Upper lobe of left lung (tissue), 6 donors: ENCODE data around the gene OPCML. TPM values are rescaled to one million over a fixed set of nuclear protein-coding genes. Genes with fewer than 3 reads are reported as not detected.

Experiments used
- ATAC-seq, 2 donors: fragments of 200-7000 bp; cut with Tn5 transposase; one replicate each; pipeline ENCODE4 v1.9.1; 2022; ENCODE audit warnings: mild to moderate bottlenecking in 2 of 2, moderate library complexity in 2 of 2; ENCODE audit not compliant: low FRiP score in 2 of 2
- DNase-seq, 2 donors: peaks; one replicate each; pipeline ENCODE4 v3.0.0-alpha.2; 2019 to 2020
- H3K27ac ChIP-seq, 4 donors: fragments of 200-600 bp; sonication (generic); one replicate each; pipeline ENCODE4 v1.5.1; 2016 to 2019
- H3K27me3 ChIP-seq, 4 donors: fragments of 200-600 bp; sonication (generic); one replicate each; pipeline ENCODE4 v1.5.1; 2017 to 2019
- H3K36me3 ChIP-seq, 4 donors: fragments of 200-600 bp; sonication (generic); one replicate each; pipeline ENCODE4 v1.5.1; 2016 to 2019
- H3K4me1 ChIP-seq, 4 donors: fragments of 200-600 bp; sonication (generic); one replicate each; pipeline ENCODE4 v1.5.1; 2018 to 2019
- H3K4me3 ChIP-seq, 4 donors: fragments of 200-600 bp; sonication (generic); one replicate each; pipeline ENCODE4 v1.5.1; 2017 to 2019; ENCODE audit warnings: mild to moderate bottlenecking in 2 of 4, moderate library complexity in 1 of 4
- H3K9me3 ChIP-seq, 4 donors: fragments of 200-600 bp; sonication (generic); one replicate each; pipeline ENCODE4 v1.5.1; 2018 to 2019
- CTCF ChIP-seq, 6 experiments: fragments of 450-650 bp in 4 of 6; fragments of 200-600 bp in 2 of 6; sonication (generic) in 2 of 6; IDR thresholded peaks; one replicate each; pipeline ENCODE4 v1.5.1; 2016 to 2019; ENCODE audit warnings: antibody characterized with exemption in 6 of 6
- EP300 ChIP-seq, 4 donors: sonication (generic); formaldehyde crosslinking; IDR thresholded peaks; one replicate each; pipeline ENCODE4 v1.5.1; 2017; ENCODE audit warnings: antibody characterized with exemption in 4 of 4, control low read depth in 2 of 4
- POLR2A ChIP-seq, 4 donors: fragments of 450-650 bp; IDR thresholded peaks; one replicate each; pipeline ENCODE4 v1.5.1; 2016 to 2017; ENCODE audit warnings: antibody characterized with exemption in 4 of 4, mild to moderate bottlenecking in 2 of 4
- POLR2AphosphoS5 ChIP-seq, 2 donors: sonication (generic); formaldehyde crosslinking; IDR thresholded peaks; one replicate each; pipeline ENCODE4 v1.5.1; 2017; ENCODE audit warnings: antibody characterized with exemption in 2 of 2
- WGBS, 2 donors: methylation state at CpG; one replicate each; pipeline ENCODE4 v1.1.5; 2017 to 2018; 5-methylcytosine and 5-hydroxymethylcytosine counted together
- total RNA-seq, 6 donors: library from RNA; depleted of rRNA in 4 of 6; stranded (reverse); fragments of >200 nt in 4 of 6; gene quantifications; one replicate each; pipeline versions ENCODE4 v1.1.0 to v1.2.1, GENCODE V29; 2016 to 2021
- donor health status: DM: no; HTN: no; CAD: no; lungs with moderate emphysema.
- donor health status: DM: no; HTN: yes; CAD: no; lungs with severe emphysema.

OPCML gene
- total RNA-seq, 6 donors from 2014 or later: 0.10 TPM; not detected in 5

GRCh38 chr11:133049244-133050019 is 482.9 kb downstream of the OPCML start:
- Histone ChIP-seq H3K4me1 (no peaks in the 10 kb centered on the region), H3K27me3 (no peaks in the 10 kb centered on the region), H3K4me3 (no peak overlapping the region), H3K27ac (no peak overlapping the region), H3K36me3 (no peaks in the 10 kb centered on the region), H3K9me3 (no peaks in the 10 kb centered on the region)
- DNase-seq (no peak), ATAC-seq (no peak)
- WGBS, 2 donors: 52 to 56% methylated on average over 11 of the region's 11 CpGs
- TF ChIP-seq POLR2A (IDR thresholded peaks at IDR 0.05) (no peak), POLR2AphosphoS5 (IDR thresholded peaks at IDR 0.05) (no peak), EP300 (IDR thresholded peaks at IDR 0.05) (no peak), CTCF (IDR thresholded peaks at IDR 0.05) (no peak)

DNA sequence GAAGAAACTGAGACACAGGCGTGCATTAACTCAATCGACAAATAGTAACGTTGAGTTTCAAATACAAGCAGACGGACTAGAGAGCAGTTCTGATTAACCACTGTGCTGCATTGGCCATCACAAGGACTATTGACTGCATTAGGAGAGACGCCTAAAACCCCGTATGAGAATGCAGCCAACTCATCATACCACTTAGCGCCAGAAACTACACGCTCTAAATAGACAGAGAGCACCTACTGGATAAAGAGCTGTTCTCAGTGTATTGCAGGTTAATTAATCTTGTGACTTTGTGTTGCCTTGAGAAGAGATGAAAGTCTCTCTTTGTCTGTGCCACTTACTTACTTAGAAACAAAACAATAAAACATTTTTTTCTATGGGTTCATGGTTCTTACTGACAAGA is 484.0 kb downstream of the OPCML start:
- TF ChIP-seq POLR2AphosphoS5 (IDR thresholded peaks at IDR 0.05): no peak
- no peak for TF ChIP-seq POLR2A (IDR thresholded peaks at IDR 0.05)
- TF ChIP-seq EP300 (IDR thresholded peaks at IDR 0.05): no peak
- TF ChIP-seq CTCF (IDR thresholded peaks at IDR 0.05): no peak
- DNase-seq: no peak
- Histone ChIP-seq H3K27me3 (no peaks in the 10 kb centered on the region), H3K27ac (no peak overlapping the region), H3K4me3 (no peak overlapping the region), H3K9me3 (no peaks in the 10 kb centered on the region), H3K4me1 (no peaks in the 10 kb centered on the region), H3K36me3 (no peaks in the 10 kb centered on the region)
- WGBS, 2 donors: 87 to 88% methylated on average over 8 of the region's 8 CpGs
- no peak for ATAC-seq

GRCh38 chr11:133047771-133048115 is 484.6 kb downstream of the OPCML start:
- Histone ChIP-seq H3K9me3 (no peaks in the 10 kb centered on the region), H3K4me3 (no peak overlapping the region), H3K4me1 (no peaks in the 10 kb centered on the region), H3K27ac (no peak overlapping the region), H3K27me3 (no peaks in the 10 kb centered on the region), H3K36me3 (no peaks in the 10 kb centered on the region)
- no peak for DNase-seq
- TF ChIP-seq POLR2A (IDR thresholded peaks at IDR 0.05): no peak
- no peak for TF ChIP-seq CTCF (IDR thresholded peaks at IDR 0.05)
- no peak for TF ChIP-seq POLR2AphosphoS5 (IDR thresholded peaks at IDR 0.05)
- no peak for TF ChIP-seq EP300 (IDR thresholded peaks at IDR 0.05)
- WGBS, 2 donors: 62 to 63% methylated on average over 5 of the region's 5 CpGs
- ATAC-seq: no peak

- WGBS, 2 donors: 39 to 61% methylated on average over 15 of the region's 15 CpGs
- Histone ChIP-seq H3K4me3 (no peak overlapping the region), H3K27ac (no peak overlapping the region), H3K36me3 (no peaks in the 10 kb centered on the region), H3K9me3 (no peaks in the 10 kb centered on the region), H3K27me3 (no peaks in the 10 kb centered on the region), H3K4me1 (no peaks in the 10 kb centered on the region)
- TF ChIP-seq EP300 (IDR thresholded peaks at IDR 0.05) (no peak), POLR2A (IDR thresholded peaks at IDR 0.05) (no peak), POLR2AphosphoS5 (IDR thresholded peaks at IDR 0.05) (no peak), CTCF (IDR thresholded peaks at IDR 0.05) (no peak)
- ATAC-seq (no peak), DNase-seq (no peak)
These were observed 485.1 kb downstream of the OPCML start for GRCh38 chr11:133047036-133047770.
